Astrocyte (in vitro differentiated cells and primary cell): ENCODE data around the gene LRRK1. TPM values are rescaled to one million over a fixed set of nuclear protein-coding genes. Genes with fewer than 3 reads are reported as not detected.

Experiments
- DNase-seq: peaks from one replicate; pipeline ENCODE4 v3.0.0-alpha.2; 2010; ENCODE audit warnings: low read depth
- FAIRE-seq: peaks from 2 replicates; lab custom pipeline; 2011; peaks lifted over from hg19 to GRCh38; lab: Jason Lieb, UNC
- H2AFZ ChIP-seq: 2 replicates; pipeline ENCODE4 v1.6.0; 2012; ENCODE audit warnings: low read depth, low read length, inconsistent platforms
- H3K27ac ChIP-seq: 2 replicates; pipeline ENCODE4 v1.5.1; 2011; ENCODE audit warnings: low read depth, low read length, inconsistent platforms
- H3K27me3 ChIP-seq: 2 replicates; pipeline ENCODE4 v1.6.0; 2011; ENCODE audit warnings: low read length, inconsistent platforms; ENCODE audit not compliant: insufficient read depth
- H3K36me3 ChIP-seq: 2 replicates; pipeline ENCODE4 v1.5.1; 2011; ENCODE audit warnings: low read length, inconsistent platforms; ENCODE audit not compliant: insufficient read depth
- H3K4me1 ChIP-seq: 2 replicates; pipeline ENCODE4 v1.5.1; 2011; ENCODE audit warnings: low read length, inconsistent platforms; ENCODE audit not compliant: insufficient read depth
- H3K4me2 ChIP-seq: 2 replicates; pipeline ENCODE4 v1.6.0; 2012; ENCODE audit warnings: low read length, inconsistent platforms
- H3K4me3 ChIP-seq: 2 replicates; pipeline ENCODE4 v1.5.1; 2011; ENCODE audit warnings: low read depth, mild to moderate bottlenecking, low read length, inconsistent platforms; ENCODE audit not compliant: insufficient read depth
- H3K79me2 ChIP-seq: 2 replicates; pipeline ENCODE4 v1.6.0; 2012; ENCODE audit warnings: mild to moderate bottlenecking, low read length, inconsistent platforms; ENCODE audit not compliant: insufficient read depth
- H3K9ac ChIP-seq: 2 replicates; pipeline ENCODE4 v1.6.0; 2012; ENCODE audit warnings: mild to moderate bottlenecking, low read length, inconsistent platforms
- H3K9me3 ChIP-seq: 2 replicates; pipeline ENCODE4 v1.5.1; 2012; ENCODE audit warnings: low read depth, mild to moderate bottlenecking, low read length, inconsistent platforms; ENCODE audit not compliant: insufficient read depth
- H4K20me1 ChIP-seq: 2 replicates; pipeline ENCODE4 v1.6.0; 2012; ENCODE audit warnings: low read length, inconsistent platforms; ENCODE audit not compliant: insufficient read depth
- H3K27ac Mint-ChIP-seq: one replicate; pipeline ENCODE4 v1.8.0; 2021; ENCODE audit warnings: mild to moderate bottlenecking, mixed read lengths; ENCODE audit not compliant: unreplicated experiment
- H3K27me3 Mint-ChIP-seq: one replicate; pipeline ENCODE4 v1.8.0; 2021; ENCODE audit warnings: low read depth, mixed read lengths; ENCODE audit not compliant: unreplicated experiment
- H3K36me3 Mint-ChIP-seq: one replicate; pipeline ENCODE4 v1.8.0; 2021; ENCODE audit warnings: low read depth, mixed read lengths; ENCODE audit not compliant: unreplicated experiment
- H3K4me1 Mint-ChIP-seq: one replicate; pipeline ENCODE4 v1.8.0; 2021; ENCODE audit warnings: low read depth, mixed read lengths; ENCODE audit not compliant: unreplicated experiment
- H3K4me3 Mint-ChIP-seq: one replicate; pipeline ENCODE4 v1.8.0; 2021; ENCODE audit warnings: mild to moderate bottlenecking, moderate library complexity, mixed read lengths; ENCODE audit not compliant: unreplicated experiment
- H3K9me3 Mint-ChIP-seq: one replicate; pipeline ENCODE4 v1.8.0; 2021; ENCODE audit warnings: mild to moderate bottlenecking, mixed read lengths; ENCODE audit not compliant: unreplicated experiment
- CTCF ChIP-seq: IDR thresholded peaks from 2 replicates; pipeline ENCODE4 v1.5.1; 2011; ENCODE audit warnings: low read depth, mild to moderate bottlenecking, inconsistent platforms, low read length, moderate library complexity; ENCODE audit not compliant: insufficient read depth
- EZH2 ChIP-seq: IDR thresholded peaks from 2 replicates; pipeline ENCODE4 v1.6.1; 2012; ENCODE audit warnings: mild to moderate bottlenecking, low read length, inconsistent platforms; ENCODE audit not compliant: insufficient read depth
- total RNA-seq: library from RNA; stranded (reverse); gene quantifications from 2 replicates; pipeline ENCODE4 v1.2.1, GENCODE V29; 2021

LRRK1 gene
- total RNA-seq, 1 donor from 2014 or later = 0.41 TPM

- H3K4me2 ChIP-seq = no peak overlapping the region
- Mint-ChIP-seq H3K27ac (no peak overlapping the region), H3K4me3 (no peak overlapping the region), H3K9me3 (no peaks in the 10 kb centered on the region), H3K36me3 (no peaks in the 10 kb centered on the region), H3K4me1 (no peaks in the 10 kb centered on the region), H3K27me3 (no peaks in the 10 kb centered on the region)
- no peaks in the 10 kb centered on the region for H3K79me2 ChIP-seq
- H3K4me3 ChIP-seq = no peak overlapping the region
- H3K9ac ChIP-seq = no peak overlapping the region
- H3K27me3 ChIP-seq = no peaks in the 10 kb centered on the region
- DNase-seq (no peak), FAIRE-seq (no peak)
- no peak overlapping the region for H2AFZ ChIP-seq
- H3K27ac ChIP-seq = no peak overlapping the region
- no peaks in the 10 kb centered on the region for H3K36me3 ChIP-seq
- H3K4me1 ChIP-seq = no peaks in the 10 kb centered on the region
- no peaks in the 10 kb centered on the region for H4K20me1 ChIP-seq
- H3K9me3 ChIP-seq = no peaks in the 10 kb centered on the region
- no peak for TF ChIP-seq EZH2
- TF ChIP-seq CTCF = no peak
These were observed 29.2 kb downstream of the LRRK1 start for GRCh38 chr15:100948430-100948762.

GRCh38 chr15:100949691-100950090 is 30.5 kb downstream of the LRRK1 start:
- Histone ChIP-seq H3K4me2 (no peak overlapping the region), H3K27me3 (no peaks in the 10 kb centered on the region), H3K36me3 (no peaks in the 10 kb centered on the region), H3K27ac (no peak overlapping the region), H3K9ac (no peak overlapping the region), H3K4me1 (no peaks in the 10 kb centered on the region), H4K20me1 (no peaks in the 10 kb centered on the region), H3K9me3 (no peaks in the 10 kb centered on the region), H3K4me3 (no peak overlapping the region), H2AFZ (no peak overlapping the region), H3K79me2 (no peaks in the 10 kb centered on the region)
- Mint-ChIP-seq H3K9me3 (no peaks in the 10 kb centered on the region), H3K4me3 (no peak overlapping the region), H3K36me3 (no peaks in the 10 kb centered on the region), H3K27ac (no peak overlapping the region), H3K27me3 (no peaks in the 10 kb centered on the region), H3K4me1 (no peaks in the 10 kb centered on the region)
- FAIRE-seq (no peak), DNase-seq (no peak)
- TF ChIP-seq EZH2 = no peak
- TF ChIP-seq CTCF = no peak

- H3K9me3 ChIP-seq = no peaks in the 10 kb centered on the region
- H3K36me3 ChIP-seq = no peaks in the 10 kb centered on the region
- H3K36me3 Mint-ChIP-seq = no peaks in the 10 kb centered on the region
- no peak overlapping the region for H3K9ac ChIP-seq
- FAIRE-seq (no peak), DNase-seq (no peak)
- H3K27me3 Mint-ChIP-seq = no peaks in the 10 kb centered on the region
- no peaks in the 10 kb centered on the region for H3K4me1 Mint-ChIP-seq
- no peak overlapping the region for H3K27ac ChIP-seq
- no peaks in the 10 kb centered on the region for H3K4me1 ChIP-seq
- H3K79me2 ChIP-seq = no peaks in the 10 kb centered on the region
- no peak overlapping the region for H3K27ac Mint-ChIP-seq
- no peak overlapping the region for H3K4me3 ChIP-seq
- H2AFZ ChIP-seq = no peak overlapping the region
- no peak overlapping the region for H3K4me2 ChIP-seq
- H3K4me3 Mint-ChIP-seq = no peak overlapping the region
- H3K9me3 Mint-ChIP-seq = no peaks in the 10 kb centered on the region
- no peaks in the 10 kb centered on the region for H3K27me3 ChIP-seq
- H4K20me1 ChIP-seq = no peaks in the 10 kb centered on the region
- TF ChIP-seq EZH2 (no peak), CTCF (no peak)
These were observed 32.8 kb downstream of the LRRK1 start for GRCh38 chr15:100951965-100952364.
